ENCODE results near the gene HGF.

DNA sequence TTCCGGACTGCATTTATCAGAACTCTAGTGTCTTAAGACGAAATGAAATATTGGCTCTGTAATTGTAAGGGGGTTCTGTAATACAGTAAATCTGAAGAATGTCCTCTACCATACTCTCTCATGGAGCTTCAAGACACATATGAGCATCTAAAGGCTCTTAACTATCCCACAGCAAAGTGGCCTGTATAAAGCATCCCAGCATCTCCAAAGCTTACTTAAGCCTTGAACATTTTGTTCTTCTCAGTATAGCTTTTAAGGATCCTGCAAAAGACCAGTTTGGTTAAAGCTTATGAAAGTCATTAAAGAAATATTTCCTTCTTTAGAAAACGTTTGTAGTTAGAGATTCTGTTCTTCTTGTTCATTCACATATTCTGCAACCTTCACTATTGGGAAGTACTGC is 75.1 kb downstream of the HGF start:
- TF ChIP-seq POLR2AphosphoS5 (IDR thresholded peaks at IDR 0.05; ENCODE audit: borderline replicate concordance, low read depth, low read length) = no peak
- TF ChIP-seq EZH2 (IDR thresholded peaks at IDR 0.05) = no peak

All from SK-N-MC (cell line).